T47D (cell line): Measurements from ENCODE around the gene CTIF.

Source experiments
- DNase-seq, 2 experiments: peaks; one replicate each; pipeline versions ENCODE4 v3.0.0 to v3.0.0-alpha.2; 2011 to 2012; ENCODE audit warnings: low read depth in 1 of 2, low spot score in 1 of 2
- JUND ChIP-seq: IDR thresholded peaks from 2 replicates; pipeline ENCODE4 v1.6.1; 2012; ENCODE audit warnings: low read depth
- in situ Hi-C: cut with HindIII; loops from 2 replicates; pipeline ENCODE4 v1.10.0; 2016; ENCODE audit warnings: low sequenced_read_pairs, low pct_unique_long_range_greater_than_20kb

CTIF gene

DNA sequence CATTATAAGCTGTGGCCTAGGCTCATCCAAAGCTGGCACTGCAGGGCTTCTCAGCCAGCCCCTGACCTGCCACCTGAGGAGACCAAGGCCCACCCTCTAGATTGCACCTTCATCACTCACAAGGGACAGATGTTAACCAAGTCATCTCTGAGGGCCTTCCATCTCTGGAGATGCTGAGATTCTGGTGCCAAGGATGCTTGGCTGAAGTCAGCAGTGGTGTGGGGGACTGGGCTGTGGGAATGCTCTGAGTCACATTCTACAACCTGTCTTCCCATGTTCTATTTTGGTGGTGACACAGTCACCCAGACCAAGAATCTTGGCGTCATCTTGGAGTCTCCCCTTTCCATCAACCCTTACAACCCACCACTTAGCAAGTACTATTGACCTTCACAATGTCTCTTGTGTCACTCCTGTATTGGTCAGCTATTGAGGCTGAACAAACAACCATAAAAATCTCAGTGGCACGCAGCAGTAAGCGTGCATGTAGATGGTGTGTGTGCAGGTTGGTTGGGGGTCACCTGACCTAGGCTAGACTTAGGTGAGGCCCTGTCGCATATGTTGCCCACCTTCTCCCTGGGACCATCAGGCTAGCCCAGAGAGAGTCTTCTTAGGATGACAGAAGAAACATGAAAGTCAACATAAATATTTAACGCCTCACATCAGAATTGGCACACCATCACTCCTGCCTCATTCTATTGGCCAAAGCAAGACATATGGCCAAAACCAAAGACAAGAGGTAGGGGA lies 276.9 kb downstream of the CTIF start:
- in situ Hi-C loops: no loop called here
- TF ChIP-seq JUND: no peak

DNA sequence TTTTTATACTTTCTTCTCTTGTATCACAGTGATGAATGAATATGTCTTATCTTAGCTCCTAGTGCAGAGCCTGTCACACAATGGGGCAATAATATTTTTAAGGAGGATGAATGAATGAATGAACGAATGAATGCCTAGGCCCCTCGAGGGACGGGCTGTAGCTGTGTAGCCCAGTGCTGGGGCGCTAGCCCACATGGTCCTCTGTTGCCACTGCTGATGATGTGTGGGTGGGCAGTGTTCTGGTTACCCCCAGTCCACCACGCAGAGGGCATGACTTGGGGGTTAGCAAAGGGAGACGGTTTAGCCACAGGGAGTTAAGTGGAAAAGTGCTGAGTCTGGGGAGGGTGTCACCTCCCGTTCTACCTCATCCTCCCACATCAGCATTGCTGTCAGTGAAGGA lies 277.7 kb downstream of the CTIF start:
- no peak for DNase-seq
- TF ChIP-seq JUND: no peak
- in situ Hi-C loops: no loop called here

More for the DNA sequence above, 276.9 kb downstream of the CTIF start:
- no peak for DNase-seq

DNA sequence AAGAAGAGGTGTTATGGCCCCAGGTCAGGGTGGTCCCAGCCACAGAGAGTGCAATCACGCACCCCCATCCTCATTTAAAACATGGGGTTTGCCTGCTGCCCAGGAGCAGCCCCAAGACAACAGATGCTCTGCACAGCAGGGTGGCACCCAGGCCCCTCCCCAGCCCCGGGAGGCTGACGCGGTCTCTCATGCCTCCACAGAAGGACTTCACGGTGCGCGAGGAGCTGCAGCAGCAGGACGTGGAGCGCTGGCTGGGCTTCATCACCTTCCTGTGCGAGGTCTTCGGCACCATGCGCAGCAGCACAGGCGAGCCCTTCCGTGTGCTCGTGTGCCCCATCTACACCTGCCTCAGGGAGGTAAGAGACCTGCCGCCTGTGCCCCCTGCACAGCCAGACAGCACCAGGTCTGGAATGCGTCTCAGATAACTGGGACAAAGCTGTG lies 278.2 kb downstream of the CTIF start:
- TF ChIP-seq JUND: no peak
- DNase-seq: no peak
- in situ Hi-C loops: no loop called here

DNA sequence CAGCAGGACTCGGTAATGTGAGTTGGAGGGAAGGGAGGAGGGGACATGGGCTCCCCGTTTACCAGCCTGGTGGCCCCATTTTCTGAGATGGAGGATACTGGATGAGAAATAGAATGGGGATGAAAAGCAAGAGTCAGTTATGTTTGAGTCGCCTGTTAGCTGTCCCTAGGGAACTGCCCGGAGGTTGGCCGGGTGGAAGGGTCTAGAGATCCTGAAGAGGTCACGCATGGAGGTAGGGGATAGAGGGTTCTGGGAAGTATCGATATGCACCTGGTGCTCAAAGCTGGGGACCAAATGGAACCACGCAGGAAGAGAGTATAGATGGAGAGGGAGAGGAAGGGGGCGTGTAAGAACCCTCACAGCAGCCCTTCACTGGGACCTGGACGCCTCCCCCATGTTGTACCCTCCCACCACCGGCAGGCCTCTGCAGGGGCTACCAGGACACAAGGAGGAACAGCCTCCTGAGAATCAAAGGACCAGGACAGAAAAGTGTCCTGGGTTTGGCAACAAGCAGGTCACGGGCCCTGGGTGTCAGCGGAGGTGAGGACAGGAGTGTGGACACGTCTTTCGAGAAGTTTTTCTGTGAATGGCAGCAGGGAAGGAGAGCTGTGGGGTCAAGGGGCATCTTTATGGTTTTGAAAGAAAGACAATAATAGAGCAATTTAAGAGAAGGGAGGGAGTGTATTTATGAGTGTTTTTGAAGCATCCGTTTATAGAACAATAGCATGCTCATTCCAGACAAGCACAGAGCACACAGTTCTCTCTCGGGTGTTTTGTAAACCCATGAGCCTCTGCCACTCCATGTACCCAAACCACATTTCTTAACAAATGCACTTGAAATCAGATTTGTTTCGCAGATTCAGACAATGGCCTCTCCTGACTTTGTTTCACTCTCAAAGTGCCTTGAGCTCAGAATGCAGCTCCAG lies 279.8 kb downstream of the CTIF start:
- TF ChIP-seq JUND: no peak
- in situ Hi-C loops: no loop called here
- no peak for DNase-seq

DNA sequence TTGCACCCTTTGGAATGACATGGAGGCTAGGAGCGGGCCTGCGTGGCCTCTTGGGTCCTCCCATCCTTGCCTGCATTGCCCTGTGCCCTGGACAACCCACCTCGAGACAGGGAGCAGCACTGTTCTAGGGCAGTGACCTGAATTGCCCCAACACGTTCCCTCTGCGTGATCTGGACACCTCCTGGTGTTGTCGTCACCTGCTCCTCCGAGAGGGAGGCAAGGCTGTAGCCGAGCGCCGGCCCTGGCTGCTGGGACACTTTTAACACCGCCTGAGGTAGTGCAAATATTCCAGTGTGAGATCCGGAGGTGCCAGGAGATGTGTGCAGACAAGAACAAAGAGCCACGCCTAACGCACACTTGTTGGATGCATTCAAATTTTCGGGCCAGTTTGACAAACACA lies 280.4 kb downstream of the CTIF start:
- no peak for DNase-seq
- in situ Hi-C loops: no loop called here
- no peak for TF ChIP-seq JUND

DNA sequence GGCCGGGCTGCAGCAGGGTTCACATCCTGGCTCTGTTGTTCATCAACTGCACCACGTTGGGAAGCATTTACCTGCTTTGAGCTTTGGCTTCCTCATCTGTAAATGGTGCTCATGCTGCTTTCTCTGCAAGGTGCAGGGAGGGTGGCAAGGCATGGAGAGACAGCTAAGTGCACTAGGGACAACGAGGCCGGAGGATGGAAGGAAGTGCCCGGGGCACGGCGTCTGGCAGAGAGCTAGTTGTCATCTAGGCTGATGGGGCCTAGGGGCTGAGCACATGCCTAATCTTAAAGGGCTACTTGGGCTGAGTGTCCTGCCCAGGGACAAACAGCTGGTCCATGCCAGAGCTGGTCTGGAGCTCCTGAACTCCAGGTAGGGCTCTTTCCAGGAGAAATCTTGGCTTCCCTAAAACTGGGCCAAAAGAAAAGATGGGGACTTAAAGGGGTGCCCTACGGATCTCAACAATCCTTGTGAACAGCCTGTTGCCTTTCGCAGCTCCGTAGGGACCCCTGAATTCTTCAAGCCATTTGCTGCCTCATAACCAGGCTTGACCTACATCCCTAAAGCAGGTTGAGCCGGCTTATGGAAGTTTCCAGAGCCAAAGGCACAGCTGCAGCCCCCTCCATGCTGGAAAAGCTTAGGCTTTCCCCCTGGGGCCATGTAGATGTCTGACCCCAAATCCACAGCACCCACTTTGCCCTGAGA lies 281.1 kb downstream of the CTIF start:
- in situ Hi-C loops: no loop called here
- TF ChIP-seq JUND: no peak
- no peak for DNase-seq

DNA sequence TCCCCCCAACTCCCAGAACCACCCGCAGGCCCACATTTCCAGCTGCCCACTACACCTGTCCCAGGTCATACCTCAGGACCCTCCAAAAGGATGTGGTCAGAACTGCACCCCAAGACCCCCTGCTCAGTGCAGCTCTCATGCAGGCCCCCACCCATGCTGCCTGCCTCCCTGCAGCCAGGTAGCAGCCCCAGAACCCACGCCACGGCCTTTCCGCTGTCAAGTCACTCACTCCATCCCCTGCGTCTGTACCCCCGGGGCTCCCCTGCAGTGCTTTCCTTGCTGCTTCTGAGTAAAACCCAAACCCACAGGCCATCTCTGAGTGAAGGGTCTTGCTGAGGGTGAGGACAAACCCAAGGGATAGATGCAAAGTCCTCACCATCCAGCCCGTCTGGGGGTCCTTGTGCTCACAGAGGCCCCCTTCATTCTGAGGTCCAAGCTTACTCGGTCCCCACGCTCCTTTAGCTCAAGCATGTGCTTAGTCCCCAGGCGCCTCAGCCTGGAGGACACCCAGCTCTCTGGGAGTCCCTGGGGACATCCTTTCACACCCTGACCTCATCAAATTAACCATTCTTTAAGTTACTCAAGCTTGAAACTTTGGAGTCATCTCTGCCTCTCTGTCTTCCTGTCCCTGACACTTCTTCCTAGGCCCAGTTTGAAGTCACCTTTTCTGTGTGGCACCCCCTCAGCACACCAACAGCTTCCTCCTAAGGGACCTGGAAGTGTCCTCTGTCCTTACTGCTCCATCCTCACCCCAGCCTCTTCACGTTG lies 281.8 kb downstream of the CTIF start:
- TF ChIP-seq JUND: no peak
- in situ Hi-C loops: no loop called here
- DNase-seq: no peak

DNA sequence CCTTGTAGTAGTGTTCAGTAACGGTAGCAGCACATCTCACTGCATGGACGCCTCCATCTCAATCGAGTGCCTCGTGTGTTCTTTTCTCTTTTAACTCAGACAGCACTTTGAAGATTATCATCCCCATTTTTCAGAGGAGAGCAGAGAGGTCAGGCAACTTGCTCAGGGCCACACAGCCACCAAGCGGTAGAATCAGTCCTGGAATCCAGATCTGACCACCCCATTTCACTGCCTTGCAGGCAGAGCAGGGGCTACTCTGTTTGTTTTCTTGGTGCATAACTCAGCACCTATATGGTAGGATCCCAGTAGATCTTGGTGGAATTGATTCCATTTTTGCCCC lies 282.4 kb downstream of the CTIF start:
- DNase-seq: no peak
- in situ Hi-C loops: no loop called here
- TF ChIP-seq JUND: no peak

DNA sequence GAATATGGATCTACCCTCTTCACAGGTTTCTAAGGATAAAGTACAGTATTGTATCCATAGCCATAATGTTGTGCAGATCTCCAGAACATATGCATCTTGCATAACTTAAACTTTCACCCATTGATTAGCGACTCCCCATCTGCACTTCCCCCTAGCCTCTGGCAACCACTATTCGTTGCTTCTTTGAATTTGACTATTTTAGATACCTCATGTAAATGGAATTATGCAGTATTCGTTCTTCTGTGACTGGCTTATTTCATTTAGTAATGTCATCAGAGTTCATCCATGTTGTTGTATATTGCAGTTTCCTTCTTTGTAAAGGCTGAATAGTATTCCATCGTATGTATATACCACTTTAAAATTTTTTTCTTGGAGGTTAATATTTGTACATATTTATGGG lies 283.0 kb downstream of the CTIF start:
- no peak for TF ChIP-seq JUND
- no peak for DNase-seq
- in situ Hi-C loops: no loop called here

DNA sequence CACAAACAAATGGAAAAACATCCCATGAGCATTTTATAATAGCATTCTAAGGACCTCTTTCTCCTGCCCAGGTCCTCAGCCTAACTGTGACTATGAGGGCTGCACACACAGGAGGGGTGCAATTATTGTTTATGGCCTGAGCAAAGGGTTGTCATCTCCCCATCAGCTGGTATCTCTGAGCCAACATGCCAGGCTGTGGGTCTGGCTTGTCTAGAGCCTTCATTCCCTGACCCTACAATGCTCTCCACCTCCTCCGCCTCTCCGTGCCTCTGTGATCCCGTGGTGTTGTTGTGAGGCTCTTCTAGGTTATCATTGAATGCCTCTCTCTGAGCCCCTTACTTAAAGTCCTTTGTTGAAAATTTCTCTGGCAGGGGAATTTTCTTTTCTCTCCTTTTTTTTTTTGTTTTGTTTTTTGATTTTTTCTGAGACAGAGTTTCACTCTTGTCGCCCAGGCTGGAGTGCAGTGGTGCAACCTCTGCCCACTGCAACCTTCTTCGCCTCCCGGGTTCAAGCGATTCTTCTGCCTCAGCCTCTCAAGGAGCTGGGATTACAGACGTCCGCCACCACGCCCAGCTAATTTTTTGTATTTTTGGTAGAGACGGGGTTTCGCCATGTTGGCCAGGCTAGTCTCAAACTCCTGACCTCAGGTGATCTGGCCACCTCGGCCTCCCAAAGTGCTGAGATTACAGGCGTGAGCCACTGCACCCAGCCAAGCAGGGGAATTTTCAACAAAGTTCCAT lies 285.6 kb downstream of the CTIF start:
- DNase-seq: no peak
- in situ Hi-C loops: no loop called here

DNA sequence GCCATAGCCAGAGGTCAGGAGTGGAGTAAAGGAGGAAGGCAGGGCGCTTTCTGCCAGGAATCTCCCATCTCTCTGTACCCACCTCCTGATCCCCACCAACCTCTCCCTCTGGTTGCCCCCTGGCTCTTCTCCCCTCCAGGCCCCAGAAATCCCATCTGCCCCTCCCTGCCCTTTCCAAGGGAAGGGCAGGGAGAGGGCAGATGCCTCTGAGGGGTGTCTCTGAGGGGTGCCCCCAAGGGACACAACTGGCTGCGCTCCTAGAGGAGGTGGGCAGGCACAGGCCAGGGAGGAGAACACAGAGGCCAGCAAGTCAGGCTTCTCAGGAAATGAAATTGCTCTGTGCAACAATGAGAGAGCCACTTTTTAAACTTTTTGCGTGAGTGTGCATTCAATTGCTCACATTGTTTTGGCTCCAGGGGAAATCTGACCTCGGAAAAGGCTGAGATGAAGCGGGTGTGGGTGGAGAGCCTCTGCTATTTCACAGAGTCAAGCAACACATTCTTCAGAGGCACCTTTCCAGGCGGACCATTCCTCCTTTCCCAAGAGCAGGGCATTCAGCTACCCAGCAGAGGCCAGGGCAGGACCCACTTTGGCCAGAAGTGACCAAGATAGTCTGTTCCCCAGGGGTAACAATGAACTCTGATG lies 286.4 kb downstream of the CTIF start:
- in situ Hi-C loops: no loop called here
- DNase-seq: no peak
- TF ChIP-seq JUND: no peak

More for the DNA sequence above, 285.6 kb downstream of the CTIF start:
- no peak for TF ChIP-seq JUND
